PFSK-1 (cell line): ENCODE data around the gene CDH26.

Source experiments
- FOXP2 ChIP-seq: optimal IDR thresholded peaks from 2 replicates; pipeline ENCODE3; 2011; ENCODE audit warnings: borderline replicate concordance, control low read depth, inconsistent platforms; ENCODE audit not compliant: insufficient read depth; ENCODE audit errors: extremely low read length, extremely low read depth
- POLR2AphosphoS5 ChIP-seq: IDR thresholded peaks from 2 replicates; pipeline ENCODE4 v1.6.1; 2012; ENCODE audit warnings: low read depth, mild to moderate bottlenecking, control low read depth, low read length, moderate library complexity
- REST ChIP-seq, 2 experiments: IDR thresholded peaks; 2 replicates each; pipeline versions ENCODE4 v1.6.1 to v1.8.0; 2011 to 2012; ENCODE audit warnings: low read depth in 2 of 2, low read length in 2 of 2, control low read depth in 1 of 2, inconsistent platforms in 1 of 2, mild to moderate bottlenecking in 1 of 2, moderate library complexity in 1 of 2; ENCODE audit not compliant: insufficient read depth in 1 of 2
- SIN3A ChIP-seq: IDR thresholded peaks from 2 replicates; pipeline ENCODE4 v1.6.1; 2012; ENCODE audit warnings: mild to moderate bottlenecking, low read length, moderate library complexity, borderline replicate concordance; ENCODE audit not compliant: insufficient read depth
- TAF1 ChIP-seq: IDR thresholded peaks from 2 replicates; pipeline ENCODE4 v1.6.1; 2012; ENCODE audit warnings: low read length, control low read depth, borderline replicate concordance; ENCODE audit not compliant: insufficient read depth

Gene CDH26

GRCh38 chr20:60000271-60001042 lies 42.2 kb downstream of the CDH26 start:
- TF ChIP-seq SIN3A (no peak), TAF1 (no peak), FOXP2 (no peak), REST (IDR thresholded peaks at IDR 0.05; ENCODE audit: insufficient read depth in 1 of 2, low read depth in 2 of 2, low read length in 2 of 2) (no peak), POLR2AphosphoS5 (no peak)

GRCh38 chr20:60001108-60001507 lies 42.9 kb downstream of the CDH26 start:
- TF ChIP-seq REST (IDR thresholded peaks at IDR 0.05; ENCODE audit: insufficient read depth in 1 of 2, low read depth in 2 of 2, low read length in 2 of 2) (no peak), POLR2AphosphoS5 (no peak)

- TF ChIP-seq POLR2AphosphoS5 (no peak), SIN3A (no peak), REST (IDR thresholded peaks at IDR 0.05; ENCODE audit: insufficient read depth in 1 of 2, low read depth in 2 of 2, low read length in 2 of 2) (no peak), FOXP2 (no peak), TAF1 (no peak)
These were observed 45.6 kb downstream of the CDH26 start for GRCh38 chr20:60003776-60004175.

GRCh38 chr20:60006261-60006660 lies 48.0 kb downstream of the CDH26 start:
- no peak for TF ChIP-seq SIN3A
- TF ChIP-seq TAF1: no peak
- no peak for TF ChIP-seq POLR2AphosphoS5
- no peak for TF ChIP-seq REST (IDR thresholded peaks at IDR 0.05; ENCODE audit: insufficient read depth in 1 of 2, low read depth in 2 of 2, low read length in 2 of 2)
- TF ChIP-seq FOXP2: no peak

- no peak for TF ChIP-seq TAF1
- TF ChIP-seq SIN3A: no peak
- no peak for TF ChIP-seq FOXP2
- no peak for TF ChIP-seq POLR2AphosphoS5
- no peak for TF ChIP-seq REST (IDR thresholded peaks at IDR 0.05; ENCODE audit: insufficient read depth in 1 of 2, low read depth in 2 of 2, low read length in 2 of 2)
These were observed 49.2 kb downstream of the CDH26 start for GRCh38 chr20:60007464-60007863.
